ENCODE results near the gene DEFB132. TPM values are rescaled to one million over a fixed set of nuclear protein-coding genes. Genes with fewer than 3 reads are reported as not detected.

The DEFB132 gene
- total RNA-seq, 3 donors from 2014 or later, result not detected

- no peak for ATAC-seq
- Histone ChIP-seq H3K4me1 (ENCODE audit: low read depth) (no peaks in the 10 kb centered on the region), H3K36me3 (ENCODE audit: low read depth) (no peaks in the 10 kb centered on the region), H3K4me3 (no peak overlapping the region), H3K9me3 (no peaks in the 10 kb centered on the region)
- intact Hi-C loops (cut with DNase I, micrococcal nuclease), result no loop called here
- TF ChIP-seq CTCF (IDR thresholded peaks at IDR 0.05), result no peak
- no peak for DNase-seq
Measured at GRCh38 chr20:258269-258858, 840 bp downstream of the DEFB132 start.

DNA sequence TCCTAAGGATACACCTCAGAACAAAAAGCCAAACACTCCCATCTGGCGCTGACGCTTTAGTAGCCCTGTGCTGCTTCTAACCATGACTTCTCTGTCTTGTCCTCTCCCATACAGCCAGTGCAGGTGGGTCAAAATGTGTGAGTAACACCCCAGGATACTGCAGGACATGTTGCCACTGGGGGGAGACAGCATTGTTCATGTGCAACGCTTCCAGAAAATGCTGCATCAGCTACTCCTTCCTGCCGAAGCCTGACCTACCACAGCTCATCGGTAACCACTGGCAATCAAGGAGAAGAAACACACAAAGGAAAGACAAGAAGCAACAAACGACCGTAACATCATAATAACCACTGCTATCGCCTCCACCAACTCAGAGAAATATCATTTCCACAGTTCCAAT, 1.4 kb downstream of the DEFB132 start:
- intact Hi-C loops (cut with DNase I, micrococcal nuclease), result no loop called here
- no peak for TF ChIP-seq CTCF (IDR thresholded peaks at IDR 0.05)
- no peak overlapping the region for H3K4me3 ChIP-seq
- ATAC-seq, result no peak
- no peaks in the 10 kb centered on the region for H3K9me3 ChIP-seq
- H3K4me1 ChIP-seq (ENCODE audit: low read depth), result no peaks in the 10 kb centered on the region
- no peaks in the 10 kb centered on the region for H3K36me3 ChIP-seq (ENCODE audit: low read depth)
- DNase-seq, result no peak

- Histone ChIP-seq H3K4me3 (no peak overlapping the region), H3K36me3 (ENCODE audit: low read depth) (no peaks in the 10 kb centered on the region), H3K4me1 (ENCODE audit: low read depth) (no peaks in the 10 kb centered on the region), H3K9me3 (no peaks in the 10 kb centered on the region)
- no peak for TF ChIP-seq CTCF (IDR thresholded peaks at IDR 0.05)
- intact Hi-C loops (cut with DNase I, micrococcal nuclease), result no loop called here
- no peak for DNase-seq
- ATAC-seq, result no peak
Measured at GRCh38 chr20:259981-260380, 2.5 kb downstream of the DEFB132 start.

GRCh38 chr20:263701-264100, 6.2 kb downstream of the DEFB132 start:
- TF ChIP-seq CTCF (IDR thresholded peaks at IDR 0.05), result no peak
- intact Hi-C loops (cut with DNase I, micrococcal nuclease), result no loop called here
- Histone ChIP-seq H3K9me3 (no peaks in the 10 kb centered on the region), H3K4me3 (no peak overlapping the region), H3K36me3 (ENCODE audit: low read depth) (no peaks in the 10 kb centered on the region), H3K4me1 (ENCODE audit: low read depth) (no peaks in the 10 kb centered on the region)
- DNase-seq, result no peak
- ATAC-seq, result no peak

DNA sequence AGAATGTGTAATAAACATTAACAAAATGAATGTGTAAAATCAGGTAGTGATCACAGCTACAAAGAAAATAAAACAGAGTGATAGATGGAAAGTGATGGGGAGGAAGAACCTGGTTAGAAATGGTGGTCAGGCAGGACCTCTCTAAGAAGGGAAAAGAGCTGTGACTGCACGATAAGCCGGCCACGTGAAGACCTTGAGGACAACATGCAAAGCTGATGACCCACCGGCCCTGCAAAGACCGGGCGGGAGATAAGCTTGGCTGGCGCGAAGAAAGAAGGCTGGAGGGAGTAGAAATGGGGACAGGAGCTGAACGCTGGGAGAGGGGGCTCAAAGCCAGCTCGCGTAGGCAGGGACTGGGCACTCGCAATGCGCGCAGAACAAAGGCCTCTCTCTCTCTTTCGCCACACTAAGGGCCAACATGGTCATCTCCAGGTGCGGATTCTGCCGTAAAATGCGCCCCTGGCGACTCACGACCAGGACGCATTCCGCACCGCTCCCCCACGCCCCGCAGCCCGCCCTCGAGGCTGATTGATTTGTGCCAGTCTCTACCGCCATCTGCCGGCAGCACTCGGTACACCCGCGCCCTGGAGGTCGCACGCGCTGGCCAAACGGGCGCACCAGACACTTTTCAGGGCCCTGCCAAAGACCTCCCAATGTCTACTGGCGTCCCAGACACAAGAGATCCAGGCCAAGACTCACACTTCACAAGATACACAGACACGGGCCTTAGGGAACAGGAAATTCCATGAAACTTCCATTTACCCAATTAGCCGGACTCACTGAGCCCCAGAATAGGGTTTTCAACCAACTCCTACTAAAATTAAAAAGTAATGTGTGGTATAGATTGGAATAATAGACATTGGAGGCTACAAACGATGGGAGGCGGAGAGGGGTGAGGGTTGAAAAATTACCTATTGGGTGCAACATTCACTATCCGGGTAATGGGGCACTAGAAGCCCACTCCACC, 9.4 kb downstream of the DEFB132 start:
- ATAC-seq (peak; percentile 99), DNase-seq (peak; percentile 85 to 92 (median 88))
- peak; percentile 96 for TF ChIP-seq CTCF (IDR thresholded peaks at IDR 0.05)
- intact Hi-C loops (cut with DNase I, micrococcal nuclease), result no loop called here
- Histone ChIP-seq H3K4me1 (ENCODE audit: low read depth) (no peaks in the 10 kb centered on the region), H3K9me3 (no peaks in the 10 kb centered on the region), H3K36me3 (ENCODE audit: low read depth) (no peaks in the 10 kb centered on the region), H3K4me3 (no peak overlapping the region)

All from mucosa of descending colon (tissue), 3 donors.